Spleen (tissue), 11 donors: Measurements from ENCODE around the gene DCBLD1. TPM values are rescaled to one million over a fixed set of nuclear protein-coding genes. Genes with fewer than 3 reads are reported as not detected.

Source experiments
- DNase-seq: peaks from one replicate; pipeline ENCODE4 v3.0.0-alpha.2; 2020
- H3K27ac ChIP-seq, 8 donors: fragments of 200-600 bp; sonication (generic) in 7 of 8; 1 replicate in 4 of 8; 2 replicates in 4 of 8; pipeline versions ENCODE4 v1.5.0 to v1.8.0; 2016 to 2021; ENCODE audit warnings: inconsistent platforms in 4 of 8, mild to moderate bottlenecking in 4 of 8, moderate library complexity in 1 of 8
- H3K27me3 ChIP-seq, 7 donors: fragments of 200-600 bp; sonication (generic) in 6 of 7; replicated peaks in 1 of 7; 1 replicate in 4 of 7; 2 replicates in 3 of 7; pipeline versions ENCODE4 v1.5.0 to v1.8.0; 2016 to 2021; ENCODE audit warnings: inconsistent platforms in 3 of 7, mild to moderate bottlenecking in 1 of 7
- H3K36me3 ChIP-seq, 6 donors: fragments of 200-600 bp; sonication (generic) in 5 of 6; 1 replicate in 4 of 6; 2 replicates in 2 of 6; pipeline versions ENCODE4 v1.5.0 to v1.8.0; 2016 to 2021; ENCODE audit warnings: inconsistent platforms in 2 of 6
- H3K4me1 ChIP-seq, 6 donors: fragments of 200-600 bp; sonication (generic) in 5 of 6; 1 replicate in 3 of 6; 2 replicates in 3 of 6; pipeline versions ENCODE4 v1.5.0 to v1.8.0; 2016 to 2021; ENCODE audit warnings: inconsistent platforms in 3 of 6
- H3K4me3 ChIP-seq, 8 donors: fragments of 200-600 bp; sonication (generic) in 7 of 8; 1 replicate in 4 of 8; 2 replicates in 4 of 8; pipeline versions ENCODE4 v1.5.0 to v1.8.0; 2016 to 2021; ENCODE audit warnings: inconsistent platforms in 4 of 8, mild to moderate bottlenecking in 4 of 8, moderate library complexity in 2 of 8
- H3K9me3 ChIP-seq, 8 donors: fragments of 200-600 bp; sonication (generic) in 7 of 8; 1 replicate in 4 of 8; 2 replicates in 4 of 8; pipeline versions ENCODE4 v1.5.0 to v1.8.0; 2016 to 2021; ENCODE audit warnings: inconsistent platforms in 4 of 8
- CTCF ChIP-seq, 11 experiments: fragments of 200-600 bp in 7 of 11; fragments of 450-650 bp in 4 of 11; sonication (generic) in 4 of 11; IDR thresholded peaks in 8 of 11; conservative IDR thresholded peaks in 3 of 11; 1 replicate in 7 of 11; 2 replicates in 4 of 11; pipeline versions ENCODE4 v1.4.0 to v1.8.0; 2016 to 2021; ENCODE audit warnings: antibody characterized with exemption in 11 of 11, inconsistent platforms in 4 of 11, mild to moderate bottlenecking in 1 of 11
- POLR2A ChIP-seq, 3 donors: fragments of 450-650 bp; IDR thresholded peaks; one replicate each; pipeline ENCODE4 v1.5.1; 2017; ENCODE audit warnings: antibody characterized with exemption in 3 of 3, mild to moderate bottlenecking in 1 of 3
- POLR2AphosphoS5 ChIP-seq, 3 donors: sonication (generic); formaldehyde crosslinking; IDR thresholded peaks; one replicate each; pipeline ENCODE4 v1.5.1; 2017; ENCODE audit warnings: antibody characterized with exemption in 3 of 3
- WGBS, 5 donors: extraction: QIAGEN DNeasy Blood & Tissue Kit in 3 of 5; methylation state at CpG; one replicate each; pipeline versions ENCODE4 v1.1.5 to v1.1.7; 2013 to 2018; 5-methylcytosine and 5-hydroxymethylcytosine counted together
- intact Hi-C: fragments of 100-400 bp; cut with DNase I; formaldehyde crosslinking; loops from one replicate; pipeline ENCODE4 v1.15.0; 2023; ENCODE audit warnings: low total_unique reads
- polyA plus RNA-seq, 3 donors: library from polyadenylated mRNA; stranded (reverse); fragments of 200-250 nt; gene quantifications; one replicate each; pipeline ENCODE4 v1.2.1, GENCODE V29; 2013
- total RNA-seq, 7 donors: library from RNA; depleted of rRNA in 3 of 7; stranded (reverse); fragments of >200 nt in 3 of 7; fragmentation: NEBNext Ultra II Directional in 4 of 7; extraction: Animal tissue kit (Norgen Biotek cat#: 25700) in 4 of 7; gene quantifications; one replicate each; pipeline versions ENCODE4 v1.1.0 to v1.2.1, GENCODE V29; 2016 to 2021
- donor health status: healthy with polysubstance abuse.
- donor health status: DM: no; HTN: no; CAD: no; lungs with moderate emphysema.
- donor health status: DM: no; HTN: no; CAD: no.
- donor health status: Bipolar disorder and iron deficiency.
- donor health status: healthy.
- donor health status: DM: no; HTN: no; CAD: no.
- donor health status: DM: yes; HTN: yes; CAD: no.

The DCBLD1 gene
- total and polyA plus RNA-seq, 10 donors = 2.0 to 16.7 (median 7.1) TPM

GRCh38 chr6:117508450-117508971 lies 26.0 kb downstream of the DCBLD1 start:
- H3K4me3 ChIP-seq = no peak overlapping the region
- no peak for DNase-seq
- H3K9me3 ChIP-seq = no peaks in the 10 kb centered on the region
- H3K4me1 ChIP-seq = no peaks in the 10 kb centered on the region
- H3K27ac ChIP-seq = no peak overlapping the region
- WGBS, 5 donors = 70 to 92% (median 84%) methylated on average over 4 of the region's 4 CpGs
- no peak for TF ChIP-seq POLR2A (IDR thresholded peaks at IDR 0.05)
- TF ChIP-seq CTCF (IDR thresholded peaks at IDR 0.05 in 8 of 11, conservative IDR thresholded peaks at IDR 0.05 in 3 of 11) = no peak
- TF ChIP-seq POLR2AphosphoS5 (IDR thresholded peaks at IDR 0.05) = no peak
- intact Hi-C loops = no loop called here
- H3K27me3 ChIP-seq = no peaks in the 10 kb centered on the region
- peaks cover 0 to 20% (median 2%) of the 10 kb centered on the region in 6 donors for H3K36me3 ChIP-seq

- peaks cover 0 to 16% (median under 1%) of the 10 kb centered on the region in 6 donors for H3K36me3 ChIP-seq
- TF ChIP-seq CTCF (IDR thresholded peaks at IDR 0.05 in 8 of 11, conservative IDR thresholded peaks at IDR 0.05 in 3 of 11) (no peak), POLR2AphosphoS5 (IDR thresholded peaks at IDR 0.05) (no peak), POLR2A (IDR thresholded peaks at IDR 0.05) (no peak)
Observed at GRCh38 chr6:117509021-117509420, 26.5 kb downstream of the DCBLD1 start.

GRCh38 chr6:117512056-117512828 lies 29.8 kb downstream of the DCBLD1 start:
- TF ChIP-seq POLR2AphosphoS5 (IDR thresholded peaks at IDR 0.05) (no peak), CTCF (IDR thresholded peaks at IDR 0.05 in 8 of 11, conservative IDR thresholded peaks at IDR 0.05 in 3 of 11) (no peak), POLR2A (IDR thresholded peaks at IDR 0.05) (no peak)
- DNase-seq = no peak
- Histone ChIP-seq H3K27ac (no peak overlapping the region), H3K36me3 (no peaks in the 10 kb centered on the region), H3K27me3 (no peaks in the 10 kb centered on the region), H3K9me3 (no peaks in the 10 kb centered on the region), H3K4me1 (no peaks in the 10 kb centered on the region), H3K4me3 (no peak overlapping the region)
- WGBS, 5 donors = 72 to 86% (median 79%) methylated on average over 7 of the region's 7 CpGs
- intact Hi-C loops = no loop called here

More at GRCh38 chr6:117509021-117509420, 26.5 kb downstream of the DCBLD1 start:
- no peaks in the 10 kb centered on the region for H3K27me3 ChIP-seq
- WGBS, 5 donors = 93 to 98% (median 94%) methylated on average over 7 of the region's 7 CpGs
- no peak overlapping the region for H3K27ac ChIP-seq
- no peak for DNase-seq
- no peak overlapping the region for H3K4me3 ChIP-seq
- intact Hi-C loops = no loop called here
- no peaks in the 10 kb centered on the region for H3K9me3 ChIP-seq
- H3K4me1 ChIP-seq = no peaks in the 10 kb centered on the region

GRCh38 chr6:117512987-117513573 lies 30.6 kb downstream of the DCBLD1 start:
- no peak overlapping the region for H3K27ac ChIP-seq
- no peak for DNase-seq
- H3K9me3 ChIP-seq = no peaks in the 10 kb centered on the region
- no peak overlapping the region for H3K4me3 ChIP-seq
- intact Hi-C loops = no loop called here
- no peak for TF ChIP-seq POLR2AphosphoS5 (IDR thresholded peaks at IDR 0.05)
- TF ChIP-seq CTCF (IDR thresholded peaks at IDR 0.05 in 8 of 11, conservative IDR thresholded peaks at IDR 0.05 in 3 of 11) = no peak
- TF ChIP-seq POLR2A (IDR thresholded peaks at IDR 0.05) = no peak
- H3K36me3 ChIP-seq = no peaks in the 10 kb centered on the region
- WGBS, 5 donors = 44 to 96% (median 95%) methylated on average over 2 of the region's 2 CpGs
- no peaks in the 10 kb centered on the region for H3K4me1 ChIP-seq
- no peaks in the 10 kb centered on the region for H3K27me3 ChIP-seq
